ENCODE results near the gene ZNF780A.

- TF ChIP-seq CTCF (tag by site-specific recombination; IDR thresholded peaks at IDR 0.05) (no peak), ZBTB49 (tag by site-specific recombination; IDR thresholded peaks at IDR 0.05; ENCODE audit: low read depth) (no peak), OVOL3 (tag by site-specific recombination; IDR thresholded peaks at IDR 0.05) (no peak), ZNF169 (tag by site-specific recombination; IDR thresholded peaks at IDR 0.05) (no peak), ZNF391 (tag by site-specific recombination; IDR thresholded peaks at IDR 0.05; ENCODE audit: borderline replicate concordance, low read depth) (no peak), ZNF596 (tag by site-specific recombination; IDR thresholded peaks at IDR 0.05) (no peak), TCF7L2 (IDR thresholded peaks at IDR 0.05; ENCODE audit: borderline replicate concordance, low read depth, low read length) (no peak), REST (tag by site-specific recombination; IDR thresholded peaks at IDR 0.05) (no peak), ZNF398 (tag by site-specific recombination; IDR thresholded peaks at IDR 0.05) (no peak)
Measured at GRCh38 chr19:40110570-40110969, 19.8 kb upstream of the ZNF780A start.

All from HEK293 (cell line).